Body of pancreas (tissue), 4 donors: ENCODE results near the gene KDM4B.

ENCODE experiments used
- POLR2A ChIP-seq, 3 donors: fragments of 450-650 bp; IDR thresholded peaks; one replicate each; pipeline ENCODE4 v1.6.1; 2016; ENCODE audit warnings: antibody characterized with exemption in 3 of 3, mild to moderate bottlenecking in 2 of 3
- TF ChIP-seq, protein P1 (sequence below), 7 experiments: fragments of 450-650 bp in 4 of 7; fragments of 200-600 bp in 3 of 7; sonication (generic) in 3 of 7; IDR thresholded peaks; one replicate each; pipeline ENCODE4 v1.5.1; 2016 to 2019; ENCODE audit warnings: antibody characterized with exemption in 7 of 7

DNA sequence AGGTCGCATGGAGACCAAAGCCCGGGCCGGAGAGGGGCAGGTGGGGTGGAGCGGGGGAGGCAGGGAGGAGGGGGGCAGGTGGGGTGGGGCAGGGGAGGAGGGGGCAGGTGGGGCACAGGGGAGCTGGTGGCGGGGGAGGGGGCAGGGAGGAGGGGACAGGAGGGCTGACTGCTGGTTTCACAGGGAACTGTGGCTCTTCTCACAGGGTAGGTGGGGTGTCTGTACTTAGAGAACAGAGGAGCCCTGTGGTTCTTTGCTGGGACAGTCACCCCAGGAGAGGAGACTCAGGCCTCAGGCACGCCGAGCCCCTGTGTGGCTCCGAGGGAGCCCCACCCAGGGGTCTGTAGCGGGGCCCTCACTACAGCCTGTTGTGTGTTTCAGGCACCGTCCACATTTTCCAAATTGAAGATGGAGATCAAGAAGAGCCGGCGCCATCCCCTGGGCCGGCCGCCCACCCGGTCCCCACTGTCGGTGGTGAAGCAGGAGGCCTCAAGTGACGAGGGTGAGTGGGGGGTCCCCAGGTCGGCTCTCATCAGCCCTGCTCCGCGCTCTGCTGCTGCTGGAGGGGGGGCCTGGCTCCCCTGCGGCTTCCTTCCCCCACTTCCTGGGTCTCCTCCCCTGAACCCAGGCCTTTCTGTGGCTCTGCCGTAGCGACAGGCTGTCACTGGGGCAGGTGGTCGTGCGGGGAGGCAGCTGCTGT is 162.7 kb downstream of the KDM4B start:
- TF ChIP-seq, protein P1, sequence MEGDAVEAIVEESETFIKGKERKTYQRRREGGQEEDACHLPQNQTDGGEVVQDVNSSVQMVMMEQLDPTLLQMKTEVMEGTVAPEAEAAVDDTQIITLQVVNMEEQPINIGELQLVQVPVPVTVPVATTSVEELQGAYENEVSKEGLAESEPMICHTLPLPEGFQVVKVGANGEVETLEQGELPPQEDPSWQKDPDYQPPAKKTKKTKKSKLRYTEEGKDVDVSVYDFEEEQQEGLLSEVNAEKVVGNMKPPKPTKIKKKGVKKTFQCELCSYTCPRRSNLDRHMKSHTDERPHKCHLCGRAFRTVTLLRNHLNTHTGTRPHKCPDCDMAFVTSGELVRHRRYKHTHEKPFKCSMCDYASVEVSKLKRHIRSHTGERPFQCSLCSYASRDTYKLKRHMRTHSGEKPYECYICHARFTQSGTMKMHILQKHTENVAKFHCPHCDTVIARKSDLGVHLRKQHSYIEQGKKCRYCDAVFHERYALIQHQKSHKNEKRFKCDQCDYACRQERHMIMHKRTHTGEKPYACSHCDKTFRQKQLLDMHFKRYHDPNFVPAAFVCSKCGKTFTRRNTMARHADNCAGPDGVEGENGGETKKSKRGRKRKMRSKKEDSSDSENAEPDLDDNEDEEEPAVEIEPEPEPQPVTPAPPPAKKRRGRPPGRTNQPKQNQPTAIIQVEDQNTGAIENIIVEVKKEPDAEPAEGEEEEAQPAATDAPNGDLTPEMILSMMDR (IDR thresholded peaks at IDR 0.05): no peak
- no peak for TF ChIP-seq POLR2A (IDR thresholded peaks at IDR 0.05)
